ENCODE results near the gene TOMM5. TPM values are rescaled to one million over a fixed set of nuclear protein-coding genes. Genes with fewer than 3 reads are reported as not detected.

TOMM5 gene
- total RNA-seq, 1 experiment from 2014 or later, result 161 TPM

DNA sequence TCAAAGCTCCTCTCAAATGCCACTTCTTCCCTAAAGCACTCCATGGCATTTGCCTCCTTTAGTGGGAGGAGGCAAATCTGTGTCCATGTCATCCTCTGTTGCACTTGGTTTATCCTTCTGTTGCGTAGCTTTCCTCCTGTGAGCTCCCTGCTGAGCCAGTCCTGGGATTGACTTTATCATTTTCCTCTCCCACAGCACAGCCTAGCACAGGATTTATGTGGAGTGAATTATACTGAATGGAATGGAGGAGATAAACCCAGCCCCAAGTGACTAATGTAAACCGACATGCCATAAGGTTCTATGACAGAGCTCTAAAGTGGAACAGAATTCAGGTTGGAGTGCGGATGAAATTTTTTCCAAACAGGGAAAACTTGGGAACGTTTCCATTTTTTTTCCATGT, 26.4 kb upstream of the TOMM5 start (continued):
- no peak for TF ChIP-seq SP1 (IDR thresholded peaks at IDR 0.05; ENCODE audit: low read depth)
- no peak for TF ChIP-seq EZH2 (IDR thresholded peaks at IDR 0.05)
- TF ChIP-seq JUND (IDR thresholded peaks at IDR 0.05), result no peak
- TF ChIP-seq EGR1 (IDR thresholded peaks at IDR 0.05; ENCODE audit: low read depth), result no peak
- no peak for TF ChIP-seq TCF7L2 (IDR thresholded peaks at IDR 0.05; ENCODE audit: borderline replicate concordance, extremely low read depth, insufficient read depth, insufficient read length)
- no peak for TF ChIP-seq FOSL1 (IDR thresholded peaks at IDR 0.05; ENCODE audit: low read depth)
- TF ChIP-seq POLR2A (IDR thresholded peaks at IDR 0.05; ENCODE audit: borderline replicate concordance, extremely low read depth, insufficient read depth, insufficient read length), result no peak
- TF ChIP-seq ZNF274 (IDR thresholded peaks at IDR 0.05; ENCODE audit: low read depth, low read length), result no peak
- no peak for TF ChIP-seq ELF1 (IDR thresholded peaks at IDR 0.05; ENCODE audit: borderline replicate concordance, low read depth)
- TF ChIP-seq SRF (IDR thresholded peaks at IDR 0.05; ENCODE audit: low read depth), result no peak
- no peak for TF ChIP-seq POLR2AphosphoS5 (IDR thresholded peaks at IDR 0.05; ENCODE audit: low read depth, low read length)
- TF ChIP-seq, protein P1, sequence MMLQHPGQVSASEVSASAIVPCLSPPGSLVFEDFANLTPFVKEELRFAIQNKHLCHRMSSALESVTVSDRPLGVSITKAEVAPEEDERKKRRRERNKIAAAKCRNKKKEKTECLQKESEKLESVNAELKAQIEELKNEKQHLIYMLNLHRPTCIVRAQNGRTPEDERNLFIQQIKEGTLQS (IDR thresholded peaks at IDR 0.05), result no peak
- TF ChIP-seq SIN3A (IDR thresholded peaks at IDR 0.05; ENCODE audit: low read depth), result no peak
- no peak for TF ChIP-seq CEBPB (IDR thresholded peaks at IDR 0.05; ENCODE audit: low read depth)

DNA sequence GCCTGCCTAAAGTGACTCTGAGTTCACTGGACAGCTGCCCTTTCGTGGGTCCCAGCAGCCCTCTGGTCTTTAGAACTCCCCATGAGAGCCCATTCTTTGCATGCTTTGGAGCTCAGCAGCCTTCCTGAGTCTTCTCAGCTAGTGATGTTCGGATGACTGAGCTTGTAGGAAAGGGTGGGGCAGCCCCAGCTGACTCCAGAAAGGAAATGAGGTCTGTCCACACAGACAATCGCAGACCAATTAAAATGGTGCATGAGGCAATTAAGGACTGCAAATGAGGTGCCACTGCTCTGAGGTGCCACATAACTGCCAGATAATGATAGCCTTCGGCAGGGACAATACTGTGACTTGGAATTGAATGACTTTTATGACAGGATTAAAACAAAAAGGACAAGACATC, 25.4 kb upstream of the TOMM5 start:
- RAD21 ChIA-PET (ENCODE audit: low non-redundant PET in 1 of 2, low total read pairs in 2 of 2, uncharacterized antibody in 2 of 2, unreplicated experiment in 2 of 2), result no interaction called here
- CTCF ChIA-PET, result no interaction called here
- Histone ChIP-seq H3K4me1 (ENCODE audit: control insufficient read depth in 1 of 2, insufficient read depth in 2 of 2, low read length in 2 of 2) (no peaks in the 10 kb centered on the region), H3K4me2 (ENCODE audit: low read length) (no peak overlapping the region), H3K36me3 (ENCODE audit: control insufficient read depth in 1 of 2, insufficient read depth in 2 of 2, low read length in 2 of 2) (no peaks in the 10 kb centered on the region), H3K27me3 (ENCODE audit: insufficient read depth, low read length) (no peaks in the 10 kb centered on the region), H3K79me2 (ENCODE audit: insufficient read depth, low read length) (no peaks in the 10 kb centered on the region), H3K9me3 (ENCODE audit: control insufficient read depth in 1 of 2, insufficient read depth in 1 of 2, low read depth in 1 of 2, low read length in 2 of 2) (no peaks in the 10 kb centered on the region), H4K20me1 (ENCODE audit: insufficient read depth) (no peaks in the 10 kb centered on the region), H3K4me3 (replicated peaks in 1 of 2; ENCODE audit: low read depth in 1 of 2, low read length in 2 of 2) (no peak overlapping the region), H3K27ac (ENCODE audit: low read depth, low read length) (no peak overlapping the region), H2AFZ (ENCODE audit: low read depth, low read length, poor library complexity, severe bottlenecking) (no peak overlapping the region), H3K9me2 (ENCODE audit: insufficient read depth) (no peaks in the 10 kb centered on the region), H3K9ac (ENCODE audit: low read length) (no peak overlapping the region)
- intact Hi-C loops (cut with micrococcal nuclease), result no loop called here
- DNase-seq (ENCODE audit: low read depth, low spot score), result no peak
- BruUV-seq (replicated peaks), result no TSS peak
- POLR2A ChIA-PET, result no interaction called here
- no peak for ATAC-seq
- TF ChIP-seq EZH2phosphoT487 (IDR thresholded peaks at IDR 0.05; ENCODE audit: borderline replicate concordance) (no peak), EGR1 (IDR thresholded peaks at IDR 0.05; ENCODE audit: low read depth) (no peak), SIN3A (IDR thresholded peaks at IDR 0.05; ENCODE audit: low read depth) (no peak), SP1 (IDR thresholded peaks at IDR 0.05; ENCODE audit: low read depth) (no peak), POLR2AphosphoS5 (IDR thresholded peaks at IDR 0.05; ENCODE audit: low read depth, low read length) (no peak), ZNF274 (IDR thresholded peaks at IDR 0.05; ENCODE audit: low read depth, low read length) (no peak), CEBPB (IDR thresholded peaks at IDR 0.05; ENCODE audit: low read depth) (no peak), POLR2A (IDR thresholded peaks at IDR 0.05; ENCODE audit: borderline replicate concordance, extremely low read depth, insufficient read depth, insufficient read length) (no peak), ZFX (IDR thresholded peaks at IDR 0.05) (no peak), RAD21 (IDR thresholded peaks at IDR 0.05; ENCODE audit: low read depth) (no peak), TCF7L2 (IDR thresholded peaks at IDR 0.05; ENCODE audit: borderline replicate concordance, extremely low read depth, insufficient read depth, insufficient read length) (no peak), SRF (IDR thresholded peaks at IDR 0.05; ENCODE audit: low read depth) (no peak)
- TF ChIP-seq, protein P2, sequence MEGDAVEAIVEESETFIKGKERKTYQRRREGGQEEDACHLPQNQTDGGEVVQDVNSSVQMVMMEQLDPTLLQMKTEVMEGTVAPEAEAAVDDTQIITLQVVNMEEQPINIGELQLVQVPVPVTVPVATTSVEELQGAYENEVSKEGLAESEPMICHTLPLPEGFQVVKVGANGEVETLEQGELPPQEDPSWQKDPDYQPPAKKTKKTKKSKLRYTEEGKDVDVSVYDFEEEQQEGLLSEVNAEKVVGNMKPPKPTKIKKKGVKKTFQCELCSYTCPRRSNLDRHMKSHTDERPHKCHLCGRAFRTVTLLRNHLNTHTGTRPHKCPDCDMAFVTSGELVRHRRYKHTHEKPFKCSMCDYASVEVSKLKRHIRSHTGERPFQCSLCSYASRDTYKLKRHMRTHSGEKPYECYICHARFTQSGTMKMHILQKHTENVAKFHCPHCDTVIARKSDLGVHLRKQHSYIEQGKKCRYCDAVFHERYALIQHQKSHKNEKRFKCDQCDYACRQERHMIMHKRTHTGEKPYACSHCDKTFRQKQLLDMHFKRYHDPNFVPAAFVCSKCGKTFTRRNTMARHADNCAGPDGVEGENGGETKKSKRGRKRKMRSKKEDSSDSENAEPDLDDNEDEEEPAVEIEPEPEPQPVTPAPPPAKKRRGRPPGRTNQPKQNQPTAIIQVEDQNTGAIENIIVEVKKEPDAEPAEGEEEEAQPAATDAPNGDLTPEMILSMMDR (IDR thresholded peaks at IDR 0.05 in 2 of 3, conservative IDR thresholded peaks at IDR 0.05 in 1 of 3; ENCODE audit: borderline replicate concordance in 1 of 3, insufficient read depth in 1 of 3, low read depth in 2 of 3, low read length in 2 of 3), result no peak
- TF ChIP-seq, protein P1 (IDR thresholded peaks at IDR 0.05), result no peak
- TF ChIP-seq, protein P3, sequence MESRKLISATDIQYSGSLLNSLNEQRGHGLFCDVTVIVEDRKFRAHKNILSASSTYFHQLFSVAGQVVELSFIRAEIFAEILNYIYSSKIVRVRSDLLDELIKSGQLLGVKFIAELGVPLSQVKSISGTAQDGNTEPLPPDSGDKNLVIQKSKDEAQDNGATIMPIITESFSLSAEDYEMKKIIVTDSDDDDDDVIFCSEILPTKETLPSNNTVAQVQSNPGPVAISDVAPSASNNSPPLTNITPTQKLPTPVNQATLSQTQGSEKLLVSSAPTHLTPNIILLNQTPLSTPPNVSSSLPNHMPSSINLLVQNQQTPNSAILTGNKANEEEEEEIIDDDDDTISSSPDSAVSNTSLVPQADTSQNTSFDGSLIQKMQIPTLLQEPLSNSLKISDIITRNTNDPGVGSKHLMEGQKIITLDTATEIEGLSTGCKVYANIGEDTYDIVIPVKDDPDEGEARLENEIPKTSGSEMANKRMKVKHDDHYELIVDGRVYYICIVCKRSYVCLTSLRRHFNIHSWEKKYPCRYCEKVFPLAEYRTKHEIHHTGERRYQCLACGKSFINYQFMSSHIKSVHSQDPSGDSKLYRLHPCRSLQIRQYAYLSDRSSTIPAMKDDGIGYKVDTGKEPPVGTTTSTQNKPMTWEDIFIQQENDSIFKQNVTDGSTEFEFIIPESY (IDR thresholded peaks at IDR 0.05; ENCODE audit: extremely low read depth, insufficient replicate concordance, low read length), result no peak
